HG03097 (cell line): Measurements from ENCODE around the gene GPR17.
A peak's percentile ranks its signal among the peaks of the same experiment; 100 is the strongest.

Source experiments
- ATAC-seq: cut with Tn5 transposase; IDR thresholded peaks from one replicate; pipeline ENCODE4 v1.9.1; 2021; ENCODE audit not compliant: unreplicated experiment, low FRiP score

GPR17 gene

GRCh38 chr2:127681288-127681804 lies 35.4 kb downstream of the GPR17 start:
- no peak for ATAC-seq

- ATAC-seq: no peak
Measured at GRCh38 chr2:127681976-127682857, 36.3 kb downstream of the GPR17 start.

GRCh38 chr2:127683056-127683455 lies 37.1 kb downstream of the GPR17 start:
- ATAC-seq: no peak

- ATAC-seq: no peak
Measured at GRCh38 chr2:127683757-127684156, 37.8 kb downstream of the GPR17 start.

GRCh38 chr2:127685410-127686080 lies 39.6 kb downstream of the GPR17 start:
- no peak for ATAC-seq

- ATAC-seq: no peak
Measured at GRCh38 chr2:127688405-127688804, 42.5 kb downstream of the GPR17 start.

GRCh38 chr2:127690696-127691095 lies 44.7 kb downstream of the GPR17 start:
- ATAC-seq: no peak

- no peak for ATAC-seq
Measured at GRCh38 chr2:127694986-127695385, 49.0 kb downstream of the GPR17 start.

GRCh38 chr2:127695491-127696472 lies 49.8 kb downstream of the GPR17 start:
- ATAC-seq: no peak

- no peak for ATAC-seq
Measured at GRCh38 chr2:127697482-127698180, 51.7 kb downstream of the GPR17 start.

GRCh38 chr2:127698553-127699355 lies 52.8 kb downstream of the GPR17 start:
- no peak for ATAC-seq

- ATAC-seq: peak; percentile 53
Measured at GRCh38 chr2:127700527-127701192, 54.7 kb downstream of the GPR17 start.

- ATAC-seq: peak; percentile 69
Measured at GRCh38 chr2:127701193-127701650, 55.3 kb downstream of the GPR17 start, which contains the start of gene SFT2D3. TSS of gene SFT2D3 (plus strand) at chr2:127701497. CDS start at chr2:127701529, 32 bp downstream.

GRCh38 chr2:127701651-127702394 lies 55.9 kb downstream of the GPR17 start:
- peak; percentile 42 for ATAC-seq
